ENCODE measurements around the gene SCRN1. TPM values are rescaled to one million over a fixed set of nuclear protein-coding genes. Genes with fewer than 3 reads are reported as not detected.

The SCRN1 gene
- total RNA-seq, 1 donor from 2014 or later = 85.0 TPM

DNA sequence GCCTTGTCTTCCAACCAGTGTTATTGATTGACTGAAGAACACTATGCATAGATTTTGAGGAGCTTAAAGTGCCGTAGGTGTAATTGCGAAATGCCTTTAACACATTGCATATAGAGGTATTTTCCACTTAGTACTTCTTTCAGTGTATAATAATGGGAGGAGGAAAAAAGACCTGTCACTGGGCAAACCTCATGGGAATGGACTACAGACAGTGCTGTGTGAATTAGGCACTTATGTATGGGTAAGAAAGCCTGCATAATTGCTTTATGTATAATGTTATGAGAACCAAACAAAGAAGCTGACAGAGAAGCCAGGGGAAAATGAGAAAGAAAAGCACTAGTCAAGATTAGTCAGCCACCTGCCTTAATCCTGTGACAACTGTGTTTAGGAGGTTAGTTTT lies 12.4 kb upstream of the SCRN1 start:
- Mint-ChIP-seq H3K4me1 (peaks cover 5% of the 10 kb centered on the region), H3K27ac (no peak overlapping the region), H3K4me3 (no peak overlapping the region), H3K27me3 (ENCODE audit: low read depth) (no peaks in the 10 kb centered on the region), H3K9me3 (peaks cover 5% of the 10 kb centered on the region), H3K36me3 (no peaks in the 10 kb centered on the region)
- TF ChIP-seq, protein P1, sequence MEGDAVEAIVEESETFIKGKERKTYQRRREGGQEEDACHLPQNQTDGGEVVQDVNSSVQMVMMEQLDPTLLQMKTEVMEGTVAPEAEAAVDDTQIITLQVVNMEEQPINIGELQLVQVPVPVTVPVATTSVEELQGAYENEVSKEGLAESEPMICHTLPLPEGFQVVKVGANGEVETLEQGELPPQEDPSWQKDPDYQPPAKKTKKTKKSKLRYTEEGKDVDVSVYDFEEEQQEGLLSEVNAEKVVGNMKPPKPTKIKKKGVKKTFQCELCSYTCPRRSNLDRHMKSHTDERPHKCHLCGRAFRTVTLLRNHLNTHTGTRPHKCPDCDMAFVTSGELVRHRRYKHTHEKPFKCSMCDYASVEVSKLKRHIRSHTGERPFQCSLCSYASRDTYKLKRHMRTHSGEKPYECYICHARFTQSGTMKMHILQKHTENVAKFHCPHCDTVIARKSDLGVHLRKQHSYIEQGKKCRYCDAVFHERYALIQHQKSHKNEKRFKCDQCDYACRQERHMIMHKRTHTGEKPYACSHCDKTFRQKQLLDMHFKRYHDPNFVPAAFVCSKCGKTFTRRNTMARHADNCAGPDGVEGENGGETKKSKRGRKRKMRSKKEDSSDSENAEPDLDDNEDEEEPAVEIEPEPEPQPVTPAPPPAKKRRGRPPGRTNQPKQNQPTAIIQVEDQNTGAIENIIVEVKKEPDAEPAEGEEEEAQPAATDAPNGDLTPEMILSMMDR (IDR thresholded peaks at IDR 0.05; ENCODE audit: unreplicated experiment) = no peak
- no peak for DNase-seq (ENCODE audit: low spot score in 2 of 2, unreplicated experiment in 2 of 2)

- TF ChIP-seq, protein P1 (IDR thresholded peaks at IDR 0.05; ENCODE audit: unreplicated experiment) = no peak
- Mint-ChIP-seq H3K27me3 (ENCODE audit: low read depth) (no peaks in the 10 kb centered on the region), H3K36me3 (peaks cover 4% of the 10 kb centered on the region), H3K4me1 (peaks cover 5% of the 10 kb centered on the region), H3K9me3 (peaks cover 22% of the 10 kb centered on the region), H3K4me3 (no peak overlapping the region), H3K27ac (no peak overlapping the region)
- DNase-seq (ENCODE audit: low spot score in 2 of 2, unreplicated experiment in 2 of 2) = no peak
Measured at GRCh38 chr7:29998489-29998888, 8.9 kb upstream of the SCRN1 start.

DNA sequence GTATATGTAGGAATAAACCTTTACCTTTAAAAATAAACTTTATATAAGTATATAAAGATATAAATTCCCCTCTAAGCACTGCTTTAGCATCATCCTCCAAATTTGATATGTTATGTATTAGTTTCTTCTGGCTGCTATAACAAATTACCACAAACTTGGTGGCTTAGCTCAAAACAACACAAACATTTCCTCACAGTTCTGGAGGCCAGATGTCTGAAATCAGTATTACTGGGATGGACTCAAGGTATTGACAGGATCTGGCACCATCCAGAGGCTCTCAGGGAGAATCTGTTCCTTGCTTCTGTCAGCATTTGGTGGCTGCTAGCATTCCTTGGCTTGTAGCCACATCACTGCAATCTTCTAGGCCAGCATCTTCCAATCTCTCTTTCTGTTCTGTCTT lies 6.7 kb upstream of the SCRN1 start:
- H3K27ac Mint-ChIP-seq = no peak overlapping the region
- TF ChIP-seq, protein P1 (IDR thresholded peaks at IDR 0.05; ENCODE audit: unreplicated experiment) = no peak
- peaks cover 8% of the 10 kb centered on the region for H3K36me3 Mint-ChIP-seq
- DNase-seq (ENCODE audit: low spot score in 2 of 2, unreplicated experiment in 2 of 2) = no peak
- peaks cover 27% of the 10 kb centered on the region for H3K9me3 Mint-ChIP-seq
- H3K4me3 Mint-ChIP-seq = no peak overlapping the region
- H3K4me1 Mint-ChIP-seq = no peaks in the 10 kb centered on the region
- H3K27me3 Mint-ChIP-seq (ENCODE audit: low read depth) = no peaks in the 10 kb centered on the region

- Mint-ChIP-seq H3K36me3 (peaks cover 8% of the 10 kb centered on the region), H3K4me3 (no peak overlapping the region), H3K27ac (no peak overlapping the region), H3K27me3 (ENCODE audit: low read depth) (no peaks in the 10 kb centered on the region), H3K9me3 (peaks cover 27% of the 10 kb centered on the region), H3K4me1 (no peaks in the 10 kb centered on the region)
- TF ChIP-seq, protein P1 (IDR thresholded peaks at IDR 0.05; ENCODE audit: unreplicated experiment) = no peak
- DNase-seq (ENCODE audit: low spot score in 2 of 2, unreplicated experiment in 2 of 2) = no peak
Measured at GRCh38 chr7:29995652-29996051, 6.1 kb upstream of the SCRN1 start.

DNA sequence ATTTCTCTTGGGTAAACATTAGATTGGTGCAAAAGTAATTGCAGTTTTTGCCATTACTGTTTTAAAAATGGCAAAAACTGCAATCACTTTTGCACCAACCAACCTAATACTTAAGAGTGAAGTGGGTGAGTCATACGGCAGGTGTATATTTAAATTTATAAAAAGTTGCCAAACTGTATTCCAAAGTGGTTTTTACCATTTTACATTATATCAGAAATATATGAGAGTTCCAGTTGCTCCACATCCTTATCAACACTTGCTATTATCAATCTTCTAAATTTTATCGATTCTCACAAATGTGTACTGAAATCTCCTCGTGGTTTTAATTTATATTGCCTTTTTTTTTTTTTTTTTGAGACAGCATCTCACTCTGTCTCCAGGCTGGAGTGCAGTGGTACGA lies 3.5 kb upstream of the SCRN1 start:
- Mint-ChIP-seq H3K36me3 (peaks cover 8% of the 10 kb centered on the region), H3K27me3 (ENCODE audit: low read depth) (no peaks in the 10 kb centered on the region), H3K4me3 (no peak overlapping the region), H3K9me3 (peaks cover 27% of the 10 kb centered on the region), H3K27ac (no peak overlapping the region), H3K4me1 (peaks cover 6% of the 10 kb centered on the region)
- TF ChIP-seq, protein P1 (IDR thresholded peaks at IDR 0.05; ENCODE audit: unreplicated experiment) = no peak
- DNase-seq (ENCODE audit: low spot score in 2 of 2, unreplicated experiment in 2 of 2) = no peak

DNA sequence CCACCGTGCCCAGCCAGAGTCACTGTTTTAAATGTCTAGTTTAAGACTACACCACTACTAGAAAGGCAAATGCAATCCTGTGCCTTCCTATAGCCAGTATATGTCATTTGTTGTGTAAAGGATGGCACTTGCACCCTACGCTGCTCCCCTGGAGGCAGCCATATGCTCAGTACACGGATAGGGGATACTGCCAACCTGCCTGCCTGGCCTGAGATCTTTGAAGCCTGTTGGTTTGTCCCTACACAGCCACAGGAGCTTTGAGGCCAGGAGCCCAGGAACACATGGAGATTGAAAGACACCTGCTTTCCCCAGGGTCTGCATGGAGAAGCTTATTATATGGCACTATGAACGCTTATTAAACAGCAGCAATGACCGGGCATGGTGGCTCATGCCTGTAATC lies 2.3 kb upstream of the SCRN1 start:
- Mint-ChIP-seq H3K4me3 (no peak overlapping the region), H3K9me3 (peaks cover 21% of the 10 kb centered on the region), H3K36me3 (peaks cover 8% of the 10 kb centered on the region), H3K27me3 (ENCODE audit: low read depth) (no peaks in the 10 kb centered on the region), H3K27ac (no peak overlapping the region), H3K4me1 (peaks cover 18% of the 10 kb centered on the region)
- DNase-seq (ENCODE audit: low spot score in 2 of 2, unreplicated experiment in 2 of 2) = no peak
- TF ChIP-seq, protein P1 (IDR thresholded peaks at IDR 0.05; ENCODE audit: unreplicated experiment) = no peak

All from mesothelial cell of epicardium (in vitro differentiated cells).